Left lobe of liver (tissue), 2 donors: ENCODE measurements around the gene PRR18. TPM values are rescaled to one million over a fixed set of nuclear protein-coding genes. Genes with fewer than 3 reads are reported as not detected.

Experiments used
- ATAC-seq: fragments of 200-7000 bp; cut with Tn5 transposase; one replicate; pipeline ENCODE4 v1.9.1; 2020; ENCODE audit warnings: mild to moderate bottlenecking, moderate library complexity
- DNase-seq: peaks from one replicate; pipeline ENCODE4 v3.0.0-alpha.2; 2020; ENCODE audit warnings: low spot score
- total RNA-seq: library from RNA; stranded (reverse); gene quantifications from one replicate; pipeline ENCODE4 v1.2.1, GENCODE V29; 2021
- donor health status: DM: no; HTN: no; CAD: no; lungs with moderate emphysema.
- donor health status: DM: no; HTN: yes; CAD: no.

Gene PRR18
- total RNA-seq, 1 donor from 2014 or later: 2.0 TPM

DNA sequence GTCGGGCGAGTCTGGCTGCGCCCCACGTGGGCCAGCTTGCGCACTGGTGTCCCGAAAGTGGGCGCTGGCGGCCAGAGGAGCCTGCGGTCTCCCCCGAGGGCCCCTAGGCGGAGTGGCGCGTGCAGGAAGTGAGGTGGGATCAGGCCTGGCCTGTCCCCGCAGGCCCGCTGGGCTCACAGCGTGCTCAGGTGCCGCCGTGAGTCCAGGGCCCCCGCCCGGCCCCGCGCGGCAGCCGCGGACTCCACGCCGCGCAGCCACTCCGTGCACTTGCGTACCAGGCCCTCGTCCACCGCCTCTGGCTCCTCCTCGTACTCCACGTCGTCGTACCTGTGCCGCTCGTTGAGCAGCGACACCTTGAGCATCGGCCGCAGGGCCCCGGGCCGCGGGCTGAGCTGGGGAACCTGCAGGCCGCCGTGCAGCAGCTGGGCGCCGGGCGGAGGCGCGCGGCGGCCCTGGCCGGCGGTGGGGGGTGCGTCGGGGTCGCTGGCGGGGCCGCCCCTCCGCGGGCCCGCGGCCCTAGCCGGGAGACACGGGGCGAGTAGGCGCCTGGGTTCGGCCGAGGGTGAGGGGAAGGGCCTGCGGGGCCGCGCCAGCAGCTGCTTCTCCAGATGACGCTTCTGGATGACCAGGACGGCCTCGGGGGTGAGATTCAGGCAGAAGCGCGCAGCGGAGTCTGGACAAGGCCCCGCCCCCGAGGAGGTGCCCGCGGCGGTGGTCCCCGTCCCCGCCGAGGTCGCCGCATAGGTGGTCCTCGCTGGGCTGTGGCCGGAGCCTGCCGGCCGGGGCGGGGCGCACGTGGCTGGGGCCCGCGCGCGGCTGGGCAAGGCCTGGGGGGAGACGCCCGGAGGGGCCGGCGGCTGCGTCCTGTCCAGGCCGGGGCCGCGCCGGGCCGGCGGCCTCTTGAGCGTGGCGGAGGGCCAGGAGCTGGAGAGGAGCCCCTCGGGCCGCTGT, 835 bp downstream of the PRR18 start:
- DNase-seq (no peak), ATAC-seq (peak; percentile 39)

DNA sequence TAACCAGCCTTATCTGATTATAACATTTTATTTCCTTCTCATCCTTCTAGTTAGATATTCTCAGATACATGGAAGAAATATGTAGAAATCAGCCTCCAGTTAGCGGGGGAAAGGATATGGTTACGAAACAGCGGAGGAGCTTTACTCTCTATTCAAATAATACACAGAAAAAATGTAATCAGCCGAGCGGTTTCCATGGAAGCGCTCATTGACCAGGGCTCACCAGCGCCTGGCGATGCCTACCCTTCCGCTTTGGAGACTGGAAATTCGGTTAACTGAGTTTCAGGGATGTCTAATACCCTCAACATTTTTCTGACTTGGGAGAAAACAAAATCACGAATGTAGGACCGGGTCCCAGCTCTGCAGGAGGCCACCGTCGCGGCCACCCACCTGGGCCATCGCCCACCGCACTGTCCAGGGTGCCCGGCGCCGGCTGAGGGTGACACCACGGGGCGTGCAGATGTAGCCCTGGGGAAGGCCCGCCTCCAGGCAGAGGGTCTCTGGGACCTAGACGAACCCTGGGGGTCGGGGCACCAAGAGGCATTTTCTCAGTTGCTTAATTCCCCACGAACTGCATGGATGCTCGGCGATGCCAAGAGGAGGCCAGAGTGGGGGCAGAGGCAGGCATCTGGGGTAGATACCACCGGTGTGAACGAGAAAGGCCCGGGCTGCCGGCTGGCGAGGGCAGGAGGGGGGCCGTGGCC, 1.7 kb downstream of the PRR18 start:
- no peak for DNase-seq
- ATAC-seq: no peak

DNA sequence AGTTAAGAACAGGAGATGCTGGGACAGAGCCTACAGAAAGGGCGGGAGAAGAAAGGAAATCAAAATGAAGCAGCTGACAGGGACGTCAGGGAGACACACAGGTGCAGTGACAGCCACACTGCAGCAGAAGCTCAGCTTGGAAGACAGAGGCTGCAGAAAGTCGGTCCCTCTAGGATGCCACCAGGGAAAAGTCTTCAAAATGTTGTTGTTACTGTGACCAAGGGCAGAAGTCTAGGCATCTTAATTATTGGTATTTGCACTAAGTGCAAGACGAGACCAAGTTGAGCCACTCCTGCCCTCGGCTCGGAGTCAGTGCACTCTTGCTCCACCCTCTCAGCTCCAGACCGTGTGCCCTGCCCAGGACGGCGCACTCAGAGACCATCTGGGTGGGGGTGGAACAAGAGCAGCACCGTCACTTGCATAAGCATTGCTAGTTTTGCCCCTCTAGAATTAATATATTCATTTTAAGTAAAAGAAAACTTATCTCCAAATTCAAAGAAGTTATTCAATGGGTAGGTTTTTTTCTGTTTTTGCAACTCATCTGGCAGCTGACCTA, 2.6 kb downstream of the PRR18 start:
- ATAC-seq (no peak), DNase-seq (no peak)

DNA sequence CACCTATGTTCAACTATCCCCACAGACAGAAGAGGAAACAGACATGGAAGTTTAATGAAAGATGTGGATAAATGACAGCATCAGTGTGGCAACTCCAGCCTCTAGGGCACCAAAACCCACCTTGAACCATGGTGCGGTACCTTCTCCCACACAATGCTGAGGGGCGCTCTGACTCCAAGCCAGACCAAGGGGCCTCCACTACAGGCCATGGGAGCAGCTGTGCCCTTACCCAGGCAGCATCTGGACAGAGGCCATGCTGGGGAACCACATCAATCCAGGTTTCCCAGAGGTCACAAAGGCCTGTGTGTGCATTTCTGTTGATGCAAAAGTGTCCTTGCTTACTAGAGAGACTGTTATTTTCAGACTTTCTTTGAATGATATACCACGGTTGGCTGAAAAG, 4.1 kb downstream of the PRR18 start:
- ATAC-seq: no peak
- no peak for DNase-seq

DNA sequence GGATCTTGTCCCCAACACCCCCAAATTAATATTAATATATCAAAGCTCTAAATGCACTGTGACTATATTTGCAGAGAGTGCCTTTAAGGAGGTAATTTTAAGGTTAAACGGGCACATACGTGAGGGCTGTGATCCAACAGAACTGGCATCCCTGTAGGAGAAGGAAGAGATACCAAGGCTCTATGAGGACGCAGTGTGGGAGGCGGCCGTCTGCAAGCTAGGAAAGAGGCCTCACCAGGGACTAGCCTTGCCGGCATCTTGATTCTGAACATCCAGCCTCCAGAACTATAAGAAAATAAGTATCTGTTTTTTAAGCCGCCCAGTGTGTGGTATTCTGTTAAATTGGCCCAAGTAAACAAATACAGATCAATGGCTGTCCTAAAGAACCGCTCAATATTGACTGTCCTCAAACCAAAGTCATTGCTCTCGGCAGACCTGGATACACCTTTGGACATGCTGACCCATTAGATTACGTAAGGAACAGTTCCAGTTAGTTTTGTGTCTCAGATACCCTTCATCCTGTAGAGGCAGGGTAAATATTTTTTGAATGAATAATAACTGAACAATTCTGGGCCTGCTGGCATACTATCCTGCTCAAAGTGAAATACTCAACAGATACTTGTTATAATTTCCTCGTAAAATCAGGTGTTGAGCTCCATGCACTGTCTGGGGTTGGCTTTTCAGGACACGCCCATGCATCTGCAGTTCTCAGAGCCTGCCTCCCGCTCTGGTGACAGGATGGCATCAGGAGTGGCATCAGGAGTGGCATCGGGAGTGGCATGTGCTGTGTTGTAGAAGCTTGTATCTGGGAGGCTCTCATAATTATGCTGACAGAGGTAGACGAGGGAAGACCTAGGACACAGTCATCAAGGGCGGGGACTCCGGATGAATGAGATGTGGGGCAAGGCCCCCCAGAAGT, 6.3 kb downstream of the PRR18 start:
- DNase-seq (no peak), ATAC-seq (peak; percentile 82)

DNA sequence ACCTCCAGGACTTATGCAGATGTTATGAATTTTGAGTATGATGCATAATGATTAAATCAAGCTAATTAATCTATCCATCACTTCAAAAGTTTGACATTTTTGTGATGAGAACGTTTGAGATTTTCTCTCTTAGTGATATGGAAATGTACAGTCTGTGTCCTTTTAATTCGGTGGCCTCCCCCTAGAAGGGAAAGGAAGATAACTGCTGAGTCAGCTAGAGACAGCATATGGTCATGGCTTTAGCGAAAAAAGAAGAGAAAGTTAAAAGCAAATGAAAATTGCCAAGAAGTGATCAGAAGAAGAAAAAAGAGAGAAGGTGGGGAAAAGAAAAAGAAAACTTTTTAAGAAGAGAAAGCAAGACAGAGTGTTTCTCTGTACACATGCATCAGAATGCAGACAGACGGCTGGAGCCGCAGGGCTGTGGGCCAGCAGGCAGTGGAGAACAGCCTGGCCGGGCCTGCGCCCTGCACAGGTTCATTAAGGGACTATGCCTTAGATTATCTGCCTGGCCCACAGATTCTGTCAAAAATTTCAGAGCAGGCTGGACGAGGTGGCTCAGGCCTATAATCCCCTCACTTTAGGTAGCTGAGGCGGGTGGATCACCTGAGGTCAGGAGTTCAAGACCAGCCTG, 7.7 kb downstream of the PRR18 start:
- no peak for DNase-seq

DNA sequence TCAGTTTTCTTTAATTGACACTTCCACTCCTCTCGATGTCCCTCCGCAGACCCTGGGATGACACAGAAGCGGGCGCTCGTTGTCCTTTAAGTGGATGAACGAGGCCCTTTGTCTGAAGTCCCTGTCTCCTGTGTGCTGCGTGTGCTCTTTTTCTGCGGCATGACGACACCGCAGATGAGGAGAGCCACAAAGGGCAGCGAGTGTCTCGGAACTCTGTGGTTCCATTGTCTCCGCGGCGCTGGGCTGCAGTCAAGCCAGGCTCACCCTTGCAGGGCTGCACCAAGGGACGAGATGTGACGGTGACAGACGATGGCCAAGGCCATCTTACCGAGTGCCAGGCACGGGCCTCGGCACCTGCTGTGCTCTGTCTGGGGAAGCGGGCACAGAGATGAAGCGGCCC, 10.6 kb downstream of the PRR18 start:
- DNase-seq: no peak
- no peak for ATAC-seq

More for the DNA sequence above, 7.7 kb downstream of the PRR18 start:
- peak; percentile 72 for ATAC-seq

DNA sequence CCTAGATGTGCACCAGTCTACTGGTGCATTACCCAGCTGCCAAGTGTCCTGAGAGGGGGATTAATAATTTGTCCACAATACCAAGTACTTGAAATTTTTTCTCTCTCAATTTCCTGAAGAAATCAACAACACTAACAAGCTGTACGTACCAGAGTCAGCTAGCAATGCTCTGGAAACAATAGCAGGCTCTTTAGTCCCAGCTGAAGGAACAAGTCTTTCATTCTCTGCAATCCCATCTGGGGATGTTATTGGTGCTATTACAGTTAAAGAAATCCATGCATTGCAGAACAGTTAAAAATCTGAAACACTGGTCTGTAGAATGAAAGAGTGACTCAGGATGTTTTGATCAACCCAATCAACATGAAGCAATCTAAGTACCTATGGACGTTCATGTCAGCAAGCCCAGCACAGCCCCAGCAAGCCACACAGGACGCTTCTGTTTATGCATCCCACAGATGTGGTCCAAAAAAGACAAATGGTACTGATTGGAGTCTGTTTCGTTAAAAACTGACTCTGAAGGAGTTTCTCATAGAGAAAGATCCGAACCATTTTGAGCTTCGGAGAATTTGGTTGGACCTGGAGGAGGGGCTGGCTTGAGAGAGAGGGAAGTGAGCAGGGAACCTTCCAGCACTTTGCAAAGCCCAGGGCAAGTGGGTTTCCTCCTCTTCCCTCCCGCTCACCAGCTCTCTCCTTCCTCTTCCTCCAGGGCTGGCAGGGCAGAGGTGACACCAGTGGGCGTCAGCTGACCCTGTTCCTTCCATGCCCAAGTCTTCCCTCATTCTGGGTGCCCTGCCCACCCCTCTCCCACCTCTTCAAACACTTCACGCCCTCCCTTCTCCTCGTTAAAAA, 11.9 kb downstream of the PRR18 start:
- DNase-seq: no peak

DNA sequence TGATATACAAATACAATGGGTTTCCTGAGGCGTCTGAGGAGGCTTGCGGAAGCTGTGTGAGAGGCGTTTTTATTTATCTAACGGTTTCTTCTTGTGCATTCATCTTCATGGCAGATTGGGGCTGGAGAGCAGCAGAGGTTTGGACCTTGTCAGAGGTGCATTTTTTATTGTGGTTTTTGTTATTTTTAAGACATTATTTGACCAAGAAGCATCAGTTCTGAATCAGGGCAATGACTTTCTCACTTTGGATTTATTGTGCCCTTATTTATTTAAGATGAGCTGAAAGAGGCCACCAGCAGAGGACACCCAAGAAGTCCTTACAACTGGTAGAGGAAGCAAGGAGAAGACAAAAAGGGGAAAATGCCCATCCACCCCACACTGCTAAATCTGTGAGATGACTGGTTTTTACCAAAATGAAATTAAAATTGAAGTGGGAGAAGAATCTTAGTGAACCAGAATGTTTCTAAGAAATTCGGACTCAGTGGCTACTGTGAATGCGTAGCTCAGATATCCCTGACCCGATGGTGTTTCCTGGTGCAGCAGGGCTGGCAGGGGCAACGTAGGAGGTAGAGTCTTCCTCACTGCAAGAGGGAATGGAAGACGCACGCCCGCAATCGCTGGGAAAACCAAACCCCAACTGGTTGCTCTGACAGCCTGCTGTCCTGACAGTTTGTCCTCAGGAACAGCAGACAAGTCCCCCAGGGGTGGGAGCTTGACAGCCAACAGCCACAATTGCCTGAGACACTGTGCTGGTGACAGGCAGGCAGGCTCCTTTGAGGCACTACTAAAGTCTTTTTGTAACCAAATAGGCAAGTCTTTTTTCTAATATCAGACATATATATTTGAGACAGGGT, 14.2 kb downstream of the PRR18 start:
- no peak for DNase-seq

More for the DNA sequence above, 11.9 kb downstream of the PRR18 start:
- no peak for ATAC-seq

DNA sequence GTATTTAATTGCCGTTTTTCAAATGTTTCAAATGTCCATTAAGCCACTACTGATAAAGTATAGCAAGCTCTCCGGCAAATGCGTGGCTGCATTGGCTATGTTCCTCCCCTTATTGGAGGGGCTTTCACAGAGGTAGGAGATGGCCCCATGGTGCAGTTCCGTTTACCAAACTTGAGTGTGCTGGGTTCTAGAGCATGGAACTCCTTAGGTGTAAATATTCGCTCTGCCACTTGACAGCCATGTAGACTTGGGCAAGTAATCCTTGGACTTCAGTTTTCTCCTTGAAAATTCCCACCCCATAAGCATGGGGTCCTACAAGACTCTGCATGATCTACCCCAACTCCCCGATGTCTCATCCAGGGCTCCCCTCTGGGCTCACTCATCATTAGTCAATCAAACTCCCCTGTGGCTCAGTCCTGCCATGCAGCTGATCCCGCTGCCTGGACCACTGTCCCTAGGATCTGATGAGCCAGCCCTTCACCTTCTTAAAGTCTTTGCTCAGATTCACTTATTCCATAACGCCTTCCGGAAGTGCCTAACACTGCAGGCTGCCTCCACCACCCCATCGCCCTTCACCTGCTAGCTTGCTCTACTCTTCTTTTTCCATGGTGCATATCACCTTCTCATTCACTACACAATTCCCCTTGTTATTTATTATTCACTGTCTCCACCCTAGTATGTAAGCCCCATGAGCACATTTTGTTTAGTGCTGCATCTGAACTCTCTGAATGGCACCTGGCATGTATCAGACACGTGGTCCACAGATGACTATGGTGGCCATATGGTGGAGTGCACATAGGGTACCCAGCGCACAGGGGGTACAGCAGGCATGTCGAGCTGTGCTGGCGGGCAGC, 18.8 kb downstream of the PRR18 start:
- DNase-seq (no peak), ATAC-seq (no peak)

More for the DNA sequence above, 14.2 kb downstream of the PRR18 start:
- ATAC-seq: no peak

DNA sequence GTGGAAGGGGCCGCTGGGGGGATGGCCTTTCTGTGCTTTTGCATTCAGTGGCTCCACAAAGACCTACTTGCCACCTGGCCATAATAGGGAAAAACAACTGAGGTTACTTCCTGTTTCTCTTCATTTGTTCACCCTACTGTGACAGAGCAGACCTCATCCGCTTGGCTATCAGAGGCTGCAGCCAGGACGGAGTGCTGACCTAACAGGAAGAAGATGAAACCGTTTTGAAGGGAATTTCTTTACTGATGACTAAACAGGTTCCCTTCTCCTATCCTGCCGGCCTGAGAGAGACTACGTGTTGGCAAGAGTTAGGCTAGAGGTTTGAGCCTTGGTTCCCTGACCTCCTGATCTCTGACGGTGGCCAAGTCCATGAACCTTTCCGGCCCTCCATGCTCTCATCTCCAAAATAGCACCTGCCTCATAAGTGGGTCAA, 21.3 kb downstream of the PRR18 start:
- DNase-seq (no peak), ATAC-seq (peak; percentile 96)

DNA sequence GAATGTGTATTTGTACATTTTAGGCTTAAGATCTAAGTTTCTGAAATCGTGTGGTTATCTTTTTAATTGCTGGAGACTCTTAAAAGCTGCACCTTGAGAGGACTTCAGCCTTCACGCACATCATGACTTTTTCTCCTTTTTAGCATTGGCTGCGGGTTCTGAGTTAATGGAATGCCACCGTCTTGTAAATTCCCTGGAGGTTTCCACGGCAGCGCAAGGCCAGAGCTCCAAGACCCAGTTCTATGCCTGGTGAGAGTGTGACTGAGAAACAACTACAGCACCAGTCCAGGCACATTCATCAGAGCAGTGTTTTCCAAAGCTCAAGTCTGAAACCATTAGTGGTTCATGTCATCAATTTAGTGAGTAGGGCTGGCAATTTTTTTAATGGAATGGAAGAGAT, 23.0 kb downstream of the PRR18 start:
- no peak for ATAC-seq

DNA sequence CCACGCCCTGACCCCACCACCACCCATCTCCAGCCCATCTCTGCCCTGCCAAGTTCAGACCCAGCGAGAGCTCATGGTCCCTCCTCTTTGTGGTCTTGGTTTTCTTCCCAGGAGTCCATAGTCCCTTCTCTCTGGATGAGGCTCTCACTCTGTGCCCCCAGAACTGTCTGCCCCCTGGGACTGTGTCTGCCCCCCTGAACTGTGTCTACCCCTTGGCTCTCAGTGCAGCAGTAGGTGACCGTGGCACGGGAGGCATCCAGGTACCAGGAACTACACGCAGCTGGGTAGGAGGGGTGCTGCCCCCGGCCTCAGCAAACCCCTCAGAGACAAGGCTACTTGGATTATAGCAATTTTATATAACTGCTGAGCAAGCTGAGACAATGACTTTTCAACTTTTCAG, 23.6 kb downstream of the PRR18 start:
- no peak for ATAC-seq
- no peak for DNase-seq

More for the DNA sequence above, 23.0 kb downstream of the PRR18 start:
- no peak for DNase-seq

DNA sequence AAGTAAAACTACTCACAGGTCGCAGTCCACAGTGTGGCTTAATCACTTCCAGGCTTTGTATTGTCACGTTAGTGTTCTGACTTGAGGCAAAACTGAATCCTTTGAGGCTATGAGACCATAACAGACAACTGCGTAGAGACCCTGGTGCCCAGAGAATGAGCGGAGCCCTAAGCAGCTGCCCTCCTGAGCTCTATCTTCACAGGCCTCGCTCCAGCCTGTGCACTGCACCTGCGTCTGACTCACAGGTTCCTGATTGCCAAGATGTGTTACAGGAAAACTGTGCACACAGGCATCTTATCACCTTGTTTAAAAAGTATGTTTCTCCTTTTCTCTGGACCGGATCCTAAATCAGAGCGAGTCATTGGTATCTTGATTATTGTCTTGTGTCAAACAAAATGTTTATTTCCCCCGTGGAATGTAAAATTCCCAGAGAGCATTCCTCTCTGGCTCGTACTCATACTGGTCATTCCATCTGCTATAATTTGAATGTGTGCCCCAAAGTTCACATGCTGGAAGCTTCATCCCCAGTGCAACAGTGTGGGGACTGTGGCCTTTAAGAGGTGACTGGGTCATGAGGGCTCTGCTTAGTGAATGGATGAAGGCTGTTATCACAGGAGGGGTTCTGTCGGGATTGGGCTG, 25.7 kb downstream of the PRR18 start:
- ATAC-seq (no peak), DNase-seq (no peak)

DNA sequence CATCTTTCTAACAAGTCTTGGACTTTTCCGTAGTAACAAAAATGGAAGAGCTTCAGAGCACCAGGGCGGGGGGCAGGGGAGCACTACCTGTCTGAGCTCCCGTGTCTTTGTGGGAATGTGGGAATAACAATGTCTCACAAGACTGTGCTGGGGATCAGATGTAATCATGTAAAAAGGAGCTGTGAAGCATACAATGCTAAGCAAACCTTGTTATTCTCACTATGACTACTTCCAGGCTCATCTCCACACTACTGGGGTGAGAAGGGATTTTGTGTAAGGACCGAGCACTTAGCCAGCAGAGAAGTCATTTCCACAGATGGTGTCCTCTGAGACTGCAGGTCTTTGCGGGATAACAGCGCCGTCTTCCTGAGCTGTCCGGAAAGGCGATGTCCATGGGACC, 27.1 kb downstream of the PRR18 start:
- ATAC-seq: no peak
- no peak for DNase-seq

DNA sequence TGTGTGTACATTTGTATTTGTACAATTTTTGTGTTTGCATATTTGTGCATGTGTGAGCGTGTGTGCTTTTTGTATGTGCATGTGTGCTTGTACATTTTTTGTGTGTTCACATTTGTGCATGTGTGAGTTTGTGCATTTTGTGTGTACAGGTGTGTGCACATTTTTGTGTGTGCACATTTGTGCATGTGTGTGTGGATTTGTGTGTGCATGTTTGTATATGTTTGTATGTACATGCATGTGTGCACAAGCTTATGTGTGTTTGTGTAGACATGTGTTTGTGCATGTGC, 28.9 kb downstream of the PRR18 start:
- ATAC-seq (no peak), DNase-seq (no peak)
